GM04504 (cell line): ENCODE results near the gene RASGEF1C.
"Not testable (repeated sequence)": the region's sequence is repeated elsewhere in the genome, so short reads cannot be mapped to it uniquely, and the experiment has no call there.

ENCODE experiments used
- DNase-seq: peaks from one replicate; pipeline ENCODE4 v3.0.0-alpha.2; 2012; ENCODE audit warnings: low read depth

The RASGEF1C gene

GRCh38 chr5:180210961-180211760, 2.1 kb upstream of the RASGEF1C start:
- no peak for DNase-seq

DNA sequence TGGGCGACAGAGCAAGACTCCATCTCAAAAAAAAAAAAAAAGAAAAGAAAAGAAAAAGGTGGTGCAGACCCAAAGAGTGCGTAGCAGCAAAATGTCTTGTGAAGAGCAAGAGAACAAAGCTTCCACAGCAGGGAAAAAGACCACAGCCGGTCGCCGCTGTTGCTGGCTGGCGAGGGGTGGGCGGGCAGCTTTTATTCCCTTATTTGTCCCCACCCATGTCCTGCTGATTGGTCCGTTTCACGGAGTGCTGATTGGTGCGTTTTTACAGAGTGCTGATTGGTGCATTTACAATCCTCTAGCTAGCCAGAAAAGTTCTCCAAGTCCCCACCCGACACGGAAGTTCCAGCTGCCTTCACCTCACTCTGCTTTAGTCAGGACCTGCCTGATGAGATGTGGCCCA, 1.1 kb upstream of the RASGEF1C start:
- DNase-seq = not testable (repeated sequence)

GRCh38 chr5:180208435-180209081, 453 bp downstream of the RASGEF1C start:
- no peak for DNase-seq

- DNase-seq = no peak
These were observed 975 bp downstream of the RASGEF1C start for GRCh38 chr5:180208038-180208434.

DNA sequence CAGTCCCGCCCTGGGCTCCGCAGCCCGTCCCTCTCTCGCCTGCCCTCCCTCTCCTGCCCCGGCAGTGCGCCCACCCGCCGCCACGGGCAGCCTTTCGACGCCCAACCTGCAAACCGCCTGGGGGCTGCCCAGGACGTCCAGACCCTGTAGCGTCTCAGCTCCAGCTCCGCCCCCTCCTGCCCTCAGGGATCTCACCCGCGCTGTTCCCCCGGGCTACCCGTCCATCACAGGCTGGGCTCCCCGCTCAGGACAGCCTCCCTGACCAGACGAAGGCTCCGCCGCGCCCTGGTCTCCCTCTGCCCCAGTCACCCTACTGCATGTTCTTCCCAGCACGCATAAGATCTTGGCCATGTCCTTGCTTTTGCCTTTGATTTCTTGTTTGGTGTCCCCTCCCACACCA, 1.4 kb downstream of the RASGEF1C start:
- no peak for DNase-seq

- no peak for DNase-seq
These were observed 2.0 kb downstream of the RASGEF1C start for GRCh38 chr5:180206993-180207392.

DNA sequence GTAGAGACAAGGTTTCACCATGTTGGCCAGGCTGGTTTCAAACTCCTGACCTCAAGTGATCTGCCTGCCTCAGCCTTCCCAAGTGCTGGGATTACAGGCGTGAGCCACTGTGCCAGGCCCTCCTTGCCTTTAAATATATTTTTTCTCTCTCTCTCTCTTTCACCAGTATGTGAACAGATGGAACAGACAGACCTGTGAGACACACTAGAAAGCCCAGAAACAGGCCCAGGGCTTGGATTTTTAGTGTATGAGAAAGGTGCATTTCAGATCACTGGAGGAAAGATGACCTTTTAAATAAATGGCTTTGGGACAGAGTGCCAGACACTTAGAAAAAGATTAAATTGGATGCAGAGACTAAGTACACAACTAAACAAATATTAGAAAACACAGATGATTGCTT, 3.1 kb downstream of the RASGEF1C start:
- no peak for DNase-seq

DNA sequence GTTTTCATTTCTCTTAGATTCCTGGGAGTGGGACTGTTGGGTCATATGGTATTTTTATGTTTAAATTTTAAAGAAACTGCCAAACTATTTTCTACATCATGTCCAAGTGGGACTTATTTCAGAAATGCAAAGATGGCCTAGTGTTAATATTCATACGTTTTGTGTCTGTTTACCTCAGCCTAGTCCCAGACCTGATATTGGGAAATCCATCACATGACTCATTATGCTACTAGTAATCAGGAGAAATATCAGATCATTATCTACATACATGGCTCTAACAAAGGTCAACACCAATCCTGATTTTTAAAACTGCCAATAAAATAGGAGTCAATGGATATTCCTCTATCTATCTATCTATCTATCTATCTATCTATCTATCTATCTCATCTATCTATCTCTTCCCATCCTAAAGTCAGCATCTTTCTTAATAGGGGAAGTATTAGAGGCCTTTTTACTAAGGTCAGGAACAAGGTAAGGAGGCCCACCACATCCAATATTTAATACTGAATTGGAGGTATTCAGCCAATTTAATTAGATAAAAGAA, 4.7 kb downstream of the RASGEF1C start:
- DNase-seq = no peak

GRCh38 chr5:180202939-180203573, 6.0 kb downstream of the RASGEF1C start:
- DNase-seq = no peak

GRCh38 chr5:180201051-180201987, 7.7 kb downstream of the RASGEF1C start:
- DNase-seq = no peak

- no peak for DNase-seq
These were observed 9.6 kb downstream of the RASGEF1C start for GRCh38 chr5:180199390-180199789.

DNA sequence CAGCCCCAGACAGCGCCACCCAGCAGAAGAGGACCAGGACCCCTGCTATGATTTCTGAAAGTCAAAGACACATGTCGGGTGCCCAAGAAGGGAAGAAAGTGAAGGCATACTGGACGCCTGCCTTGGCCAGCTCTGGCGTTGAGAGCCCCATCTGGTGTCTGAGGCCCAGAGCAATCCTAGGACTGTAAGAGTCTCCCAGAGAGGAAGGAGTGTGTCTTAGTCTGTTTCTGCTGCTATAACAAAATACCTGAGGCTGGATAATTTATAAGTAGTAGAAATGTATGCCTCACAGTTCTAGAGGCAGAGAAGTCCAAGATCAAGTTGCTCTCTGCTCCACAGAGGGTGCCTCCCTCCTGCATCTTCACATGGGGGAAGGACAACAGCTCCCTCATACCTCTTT, 10.8 kb downstream of the RASGEF1C start:
- DNase-seq = no peak

DNA sequence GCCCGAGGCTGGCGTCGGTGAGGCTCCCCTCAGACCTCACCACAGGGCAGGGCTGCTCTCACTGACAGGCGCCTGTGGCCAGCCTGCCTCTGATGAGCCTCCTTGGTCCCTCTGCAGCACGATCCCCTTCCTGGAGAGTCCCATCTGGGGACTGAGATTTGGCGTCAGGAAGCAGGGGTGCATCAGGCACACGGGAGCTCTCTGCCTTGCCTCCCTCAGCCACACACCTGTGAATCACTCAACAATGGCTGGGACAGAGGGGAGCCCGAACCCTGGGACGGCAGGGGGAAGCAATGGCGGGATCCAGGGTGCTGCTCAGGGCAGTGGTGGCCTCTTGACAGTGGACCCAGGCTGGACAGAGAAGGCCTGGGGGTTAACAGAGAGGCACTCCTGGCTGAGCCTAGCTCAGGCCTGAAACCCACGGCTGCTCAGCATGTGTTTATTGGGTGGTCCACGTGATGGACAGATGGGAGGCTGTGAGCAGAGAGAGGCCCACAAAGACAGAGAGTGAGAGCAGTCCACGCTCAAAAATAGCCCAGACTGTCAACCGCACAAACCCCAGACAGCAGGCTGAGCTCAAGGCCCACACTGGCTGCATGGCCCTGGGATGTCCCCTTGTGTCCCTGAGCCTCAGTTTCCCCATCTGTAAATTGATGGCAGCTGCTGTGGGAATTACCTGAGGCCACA, 11.9 kb downstream of the RASGEF1C start:
- no peak for DNase-seq

GRCh38 chr5:180194410-180195345, 14.3 kb downstream of the RASGEF1C start:
- no peak for DNase-seq

DNA sequence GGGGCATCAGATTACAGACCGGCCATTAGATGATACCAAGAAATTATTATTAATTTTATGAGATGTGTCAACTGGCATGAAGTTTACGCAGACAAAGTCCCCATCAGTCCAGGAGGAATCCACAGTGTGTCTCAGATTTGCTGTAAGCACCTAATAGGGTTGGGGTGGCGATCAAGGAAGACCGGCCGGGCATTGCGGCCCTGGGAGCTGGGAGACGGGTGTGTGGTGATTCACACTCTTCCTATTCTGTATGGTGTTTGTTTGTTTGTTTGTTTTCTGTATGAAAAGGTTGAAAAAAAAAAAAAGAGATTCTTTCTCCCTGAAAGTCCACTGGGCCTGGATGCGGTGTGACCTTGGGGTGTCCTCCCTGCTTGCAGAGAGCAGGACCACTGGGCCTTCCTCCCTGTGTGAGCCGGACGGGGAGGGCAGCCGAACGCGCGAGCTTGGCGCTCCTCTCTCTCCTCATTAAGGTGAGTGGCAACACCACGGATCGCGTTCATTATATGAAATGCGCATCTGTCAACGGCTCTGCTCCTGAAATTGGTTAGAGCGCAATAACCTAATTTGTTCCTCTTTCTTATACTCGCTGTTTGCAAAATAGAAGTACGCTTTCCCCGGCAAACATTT, 15.1 kb downstream of the RASGEF1C start:
- no peak for DNase-seq

DNA sequence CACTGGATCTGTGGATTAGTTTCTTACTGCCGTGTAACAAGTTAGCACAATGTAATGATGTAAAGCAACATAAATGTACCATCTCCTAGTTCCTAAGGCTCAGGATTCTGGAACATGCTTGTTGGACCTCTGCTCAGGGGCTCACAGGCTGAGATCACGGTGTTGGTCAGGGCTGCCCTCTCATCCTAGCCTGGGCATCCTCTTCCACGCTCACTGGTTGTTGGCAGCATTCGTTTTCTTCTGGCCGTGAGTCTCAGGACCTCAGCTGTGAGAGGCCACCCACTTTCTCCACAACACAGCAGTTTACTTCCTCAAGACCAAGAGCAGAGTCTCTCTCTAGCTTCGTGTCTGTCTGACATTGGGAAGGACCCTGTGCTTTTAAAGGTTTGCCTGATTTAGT, 17.3 kb downstream of the RASGEF1C start:
- no peak for DNase-seq

DNA sequence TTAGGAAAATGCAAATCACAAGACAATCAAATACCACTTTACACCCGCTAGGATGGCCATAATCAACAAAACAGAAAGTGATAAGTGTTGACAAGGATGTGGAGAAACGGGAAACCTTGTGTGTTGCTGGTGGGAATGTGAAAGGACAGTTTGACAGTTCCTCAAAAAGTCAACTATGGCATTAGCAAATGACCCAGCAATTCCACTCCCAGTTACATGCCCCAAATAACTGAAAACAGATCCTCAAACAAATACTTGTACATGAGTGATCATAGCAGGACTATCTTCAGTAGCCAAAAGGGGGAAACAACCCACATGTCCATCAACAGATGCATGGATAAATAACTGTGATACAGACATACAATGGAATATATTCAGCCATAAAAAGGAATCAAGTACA, 21.2 kb downstream of the RASGEF1C start:
- DNase-seq = no peak

GRCh38 chr5:180180846-180181245, 28.2 kb downstream of the RASGEF1C start:
- no peak for DNase-seq

GRCh38 chr5:180180421-180180820, 28.6 kb downstream of the RASGEF1C start:
- DNase-seq = no peak
